ENCODE results near the gene KRT77.

DNA sequence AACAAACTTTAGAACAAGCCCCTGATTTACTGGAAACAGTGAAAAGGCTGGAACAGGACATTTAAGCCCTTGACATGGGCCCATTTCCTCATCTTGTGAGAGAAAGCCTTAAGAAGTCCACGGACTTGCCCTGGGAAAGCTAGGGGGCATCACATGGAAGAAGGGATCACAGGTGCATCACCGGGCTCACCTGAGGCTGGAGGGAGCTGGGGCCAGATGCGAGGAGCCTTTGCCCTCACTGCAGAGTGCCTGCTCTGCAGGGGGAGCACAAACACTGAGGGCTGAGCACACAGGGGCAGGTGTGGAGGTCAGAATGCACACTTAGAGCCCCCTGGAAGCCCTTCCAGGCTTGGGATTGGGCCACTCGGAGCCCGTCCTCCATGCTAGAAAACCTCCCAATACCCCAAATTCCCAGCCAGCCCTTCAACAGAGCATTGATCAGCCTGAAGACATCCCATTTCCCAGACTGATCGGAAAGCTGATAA, 17.9 kb downstream of the KRT77 start:
- TF ChIP-seq EZH2 (IDR thresholded peaks at IDR 0.05; ENCODE audit: low read length, missing control alignments), result no peak
- no peak for TF ChIP-seq CTCF (conservative IDR thresholded peaks at IDR 0.05 in 1 of 2, IDR thresholded peaks at IDR 0.05 in 1 of 2; ENCODE audit: low read depth in 1 of 2, low read length in 2 of 2)
